GM11168 (cell line): ENCODE results near the gene PDS5B.

ENCODE experiments used
- in situ Hi-C: fragments of 300-500 bp; cut with MboI; formaldehyde crosslinking; loops from one replicate; pipeline ENCODE4 v1.12.0; 2022; ENCODE audit warnings: low sequenced_read_pairs; ENCODE audit not compliant: unreplicated experiment

Gene PDS5B

DNA sequence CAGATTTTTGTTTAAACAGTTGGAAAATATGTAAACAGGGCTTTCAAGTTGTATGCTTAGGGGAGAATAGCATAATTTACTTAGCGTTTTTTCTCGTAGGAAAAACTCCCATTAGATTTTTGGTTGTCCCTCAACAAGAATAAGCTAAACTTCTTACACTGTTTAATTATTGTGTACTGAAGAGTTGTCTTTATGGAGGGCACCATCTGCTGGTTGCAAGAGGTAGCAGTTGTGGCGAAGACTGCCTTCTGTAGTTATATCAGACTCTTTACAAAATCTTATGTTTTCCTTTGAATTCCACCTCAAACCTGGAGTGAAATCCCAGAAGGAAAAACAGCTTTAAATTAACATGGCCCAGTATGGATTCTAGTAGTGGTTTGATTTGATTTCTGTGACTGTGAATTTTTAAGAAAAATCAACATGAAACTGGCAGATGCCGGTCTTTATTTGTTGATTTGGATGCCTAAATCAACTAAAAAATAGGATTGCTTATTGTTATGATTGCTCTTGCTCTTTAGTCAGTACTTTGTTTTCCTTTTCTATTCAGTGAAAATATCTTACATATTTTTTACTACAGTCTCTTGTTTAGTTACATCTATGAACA is 53.4 kb downstream of the PDS5B start:
- in situ Hi-C loops, result no loop called here

DNA sequence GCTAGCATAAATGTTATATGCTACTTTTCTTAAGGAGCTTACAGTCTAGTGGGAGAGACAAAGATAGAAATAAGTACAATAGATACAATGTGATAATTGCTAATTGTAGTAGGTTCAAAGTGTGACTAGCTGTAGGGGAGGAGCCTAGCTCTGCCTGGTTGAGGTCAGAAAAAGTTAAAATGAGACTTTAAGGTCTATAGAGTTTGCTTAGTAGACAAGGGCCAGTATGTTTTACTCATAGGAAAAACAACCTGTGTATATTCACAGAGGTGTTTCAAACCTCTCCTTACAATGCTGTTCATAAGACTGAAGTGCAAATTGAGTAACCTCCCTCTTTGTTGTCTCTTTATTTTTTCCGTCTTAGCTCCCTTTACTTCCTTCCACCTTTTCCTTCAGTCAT is 56.1 kb downstream of the PDS5B start:
- in situ Hi-C loops, result no loop called here

DNA sequence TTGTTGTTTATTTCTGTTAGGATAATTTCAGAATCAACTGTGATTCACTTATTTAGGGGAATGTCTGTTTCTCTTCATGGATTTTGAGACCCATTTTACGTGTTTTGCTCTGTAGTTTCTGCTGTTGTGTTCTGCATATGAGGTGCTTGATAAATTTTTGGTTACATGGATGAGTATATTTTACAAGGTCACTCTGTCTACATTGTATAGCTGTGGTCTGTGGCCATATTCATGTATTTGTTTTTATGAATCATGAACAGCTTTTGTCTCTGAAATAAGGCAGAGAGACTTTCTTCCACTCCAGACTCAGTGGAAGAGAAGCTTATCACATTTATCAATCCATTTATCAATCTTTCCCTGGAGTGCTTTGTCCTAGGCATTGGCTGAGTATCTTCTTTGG is 56.6 kb downstream of the PDS5B start:
- in situ Hi-C loops, result no loop called here

DNA sequence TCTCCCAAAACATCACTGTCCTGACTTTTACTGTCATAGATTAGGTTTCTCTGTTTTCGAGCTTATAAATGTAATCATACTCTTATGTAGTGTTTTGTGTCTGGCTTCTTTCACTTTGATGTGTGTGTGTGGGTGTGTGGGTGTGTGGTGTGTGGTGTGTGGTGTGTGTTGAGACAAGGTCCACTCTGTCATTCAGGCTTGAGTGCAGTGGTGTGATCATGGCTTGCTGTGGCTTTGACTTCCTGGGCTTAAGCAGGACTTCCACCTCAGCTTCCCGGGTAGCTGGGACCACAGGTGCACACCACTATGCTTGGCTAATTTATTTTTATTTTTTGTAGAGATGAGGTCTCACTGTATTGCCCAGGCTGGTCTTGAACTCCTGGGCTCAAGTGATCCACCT is 59.6 kb downstream of the PDS5B start:
- in situ Hi-C loops, result no loop called here

DNA sequence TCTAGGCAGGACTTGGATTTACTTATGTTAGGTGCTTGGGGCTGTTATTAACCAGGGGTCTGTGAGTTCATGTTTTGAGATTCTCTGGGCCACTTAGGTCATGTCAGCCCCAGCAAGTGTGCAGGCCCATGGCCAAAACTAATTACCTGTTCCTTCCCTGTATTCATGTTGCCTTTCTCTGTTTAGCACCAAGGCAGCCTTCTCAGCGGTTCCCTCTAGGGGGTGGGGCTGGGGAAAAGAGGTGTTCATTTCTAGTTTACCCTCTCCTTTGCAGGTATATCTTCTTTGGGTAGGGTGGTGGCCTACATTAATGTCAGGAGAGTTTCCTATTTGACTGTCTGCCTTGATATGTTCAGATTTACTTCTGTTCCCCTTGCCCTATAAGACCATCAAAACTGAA is 61.7 kb downstream of the PDS5B start:
- in situ Hi-C loops, result no loop called here

DNA sequence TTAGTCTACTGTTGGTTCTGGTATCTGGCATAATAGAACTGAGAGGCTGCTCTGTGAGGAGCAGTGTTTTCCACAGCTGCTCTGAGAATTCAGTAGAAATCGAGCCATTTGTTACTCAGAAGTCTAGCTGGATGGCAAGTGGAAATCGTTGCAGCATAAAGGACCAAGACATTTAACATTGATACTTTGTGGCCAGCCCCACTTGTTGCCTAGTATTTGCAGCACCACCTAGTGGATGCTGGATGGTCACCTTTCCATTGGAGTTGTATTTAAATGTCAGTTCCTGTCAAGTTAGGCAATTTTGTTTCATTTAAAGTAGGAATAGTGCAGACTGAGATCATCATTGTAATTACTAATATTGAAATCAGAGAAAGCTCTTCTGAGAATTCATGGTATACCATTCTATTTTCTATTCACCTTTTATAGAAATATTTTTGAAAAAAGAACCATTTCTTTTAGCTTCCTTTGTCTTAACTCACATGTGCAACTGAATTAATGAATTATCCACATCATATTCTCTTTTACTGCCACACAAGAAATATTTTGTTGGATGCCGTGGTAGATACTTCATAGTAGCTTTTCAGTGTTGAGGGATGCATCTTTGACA is 64.6 kb downstream of the PDS5B start:
- in situ Hi-C loops, result no loop called here

DNA sequence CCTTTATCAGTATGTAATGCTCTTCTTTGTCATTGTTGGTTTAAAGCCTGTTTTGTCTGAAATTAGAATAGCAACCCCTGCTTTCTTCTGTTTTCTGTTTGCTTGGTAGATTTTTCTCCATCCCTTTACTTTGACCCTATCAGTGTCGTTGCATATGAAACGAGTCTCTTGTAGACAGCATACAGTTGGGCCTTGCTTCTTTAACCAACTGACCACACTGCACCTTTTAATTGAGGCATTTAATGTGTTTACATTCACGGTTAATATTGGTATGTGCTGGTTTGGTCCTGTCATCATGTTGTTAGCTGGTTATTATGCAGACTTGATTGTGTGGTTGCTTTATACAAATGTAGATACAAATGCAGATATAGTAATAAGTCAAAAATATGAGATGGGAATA is 71.1 kb downstream of the PDS5B start:
- in situ Hi-C loops, result no loop called here

DNA sequence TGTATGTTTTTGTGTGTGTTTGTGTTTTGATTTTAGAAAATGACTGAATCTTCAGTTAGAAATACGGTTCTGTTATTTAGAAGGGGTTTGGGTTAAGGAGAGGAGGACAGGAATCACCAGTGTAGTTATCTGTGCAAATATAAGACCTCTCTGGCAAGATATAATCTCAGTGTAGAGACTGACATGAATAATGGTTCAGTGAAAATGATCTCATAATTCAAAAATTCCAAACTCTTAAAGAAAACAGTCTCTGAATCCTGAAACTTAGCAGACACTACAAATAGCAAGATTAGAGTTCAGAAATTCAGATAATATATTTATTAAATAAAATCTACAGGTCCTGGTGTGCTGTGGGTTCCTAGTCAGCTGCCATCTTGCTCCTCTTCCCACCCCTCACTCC is 73.5 kb downstream of the PDS5B start:
- in situ Hi-C loops, result no loop called here

DNA sequence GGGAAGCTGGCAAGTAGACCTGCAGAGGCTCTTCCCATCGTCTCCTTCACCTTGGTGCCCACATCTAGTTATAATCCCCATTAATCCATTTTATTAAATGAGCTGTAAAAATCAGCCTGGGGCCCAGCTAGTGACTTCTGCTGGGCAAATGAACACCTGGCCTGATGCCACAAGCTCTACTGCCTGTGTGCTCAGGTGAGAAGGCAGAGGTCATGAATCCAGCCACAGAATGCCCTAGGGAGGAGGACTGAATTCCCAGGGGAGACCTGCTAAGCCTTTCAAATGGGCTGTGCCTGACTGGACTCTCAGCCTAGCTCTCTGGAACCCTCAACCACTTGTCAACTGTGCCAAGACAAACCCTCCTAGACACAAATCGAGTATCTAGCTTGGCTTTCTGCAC is 74.0 kb downstream of the PDS5B start:
- in situ Hi-C loops, result no loop called here

DNA sequence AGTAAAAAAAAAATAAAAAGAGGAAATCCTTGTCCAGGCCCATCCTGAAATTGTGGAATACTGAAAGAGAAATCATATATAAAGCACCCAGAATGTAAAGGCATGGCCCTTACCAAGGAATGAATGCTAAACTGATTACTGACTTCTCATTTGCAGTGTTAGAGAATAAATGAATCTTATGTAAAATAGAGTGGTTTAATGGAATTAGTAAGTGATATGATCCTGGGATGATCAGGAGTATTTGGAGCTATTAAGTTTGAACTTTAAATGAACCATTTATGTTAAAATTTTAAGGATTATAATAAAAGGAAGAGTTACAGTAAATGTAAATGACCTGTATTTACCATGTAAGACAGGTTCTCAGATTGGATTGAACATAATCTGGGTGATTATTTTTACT is 75.4 kb downstream of the PDS5B start:
- in situ Hi-C loops, result no loop called here

DNA sequence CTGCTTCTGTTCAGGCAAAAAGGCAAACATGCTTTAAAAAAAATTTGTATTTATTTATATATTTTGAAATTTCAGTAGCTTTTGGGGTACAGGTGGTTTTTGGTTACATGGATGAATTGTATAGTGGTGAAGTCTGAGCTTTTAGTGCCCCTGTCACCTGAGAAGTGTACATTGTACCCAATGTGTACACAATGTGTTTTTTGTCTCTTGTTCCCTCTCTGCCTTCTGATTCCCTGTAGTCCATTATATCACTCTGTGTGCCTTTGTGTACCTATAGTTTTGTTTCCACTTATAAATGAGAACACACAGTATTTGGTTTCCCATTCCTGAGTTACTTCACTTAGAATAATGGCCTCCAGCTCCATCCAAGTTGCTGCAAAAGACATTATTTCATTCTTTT is 77.4 kb downstream of the PDS5B start:
- in situ Hi-C loops, result no loop called here

DNA sequence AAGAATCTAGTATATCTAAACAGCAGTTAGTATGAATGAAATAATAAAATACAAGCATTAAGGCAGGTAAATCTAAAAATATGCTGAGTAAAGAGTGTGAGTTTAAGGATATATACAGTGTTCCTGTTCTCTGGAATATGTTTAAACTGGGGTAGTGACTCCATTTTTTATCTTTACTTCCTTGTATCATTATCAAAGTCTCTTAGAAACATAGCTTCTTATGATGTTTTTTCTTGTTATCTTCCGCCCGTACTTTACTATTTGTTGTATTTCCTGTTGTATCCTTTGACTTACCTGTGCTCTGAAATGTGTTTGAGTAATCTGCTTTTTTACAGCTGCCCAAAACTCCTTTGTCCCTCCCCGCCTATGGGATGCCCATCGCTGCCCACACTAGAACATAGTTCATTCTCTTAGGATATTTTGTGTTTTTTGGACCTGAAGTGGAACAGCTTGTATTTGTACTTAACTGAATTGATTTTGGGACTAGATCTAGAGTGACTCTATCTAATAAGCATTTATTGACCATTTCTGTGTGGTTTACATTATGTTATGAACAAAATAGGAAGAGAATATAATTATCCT is 80.8 kb downstream of the PDS5B start:
- in situ Hi-C loops, result no loop called here

DNA sequence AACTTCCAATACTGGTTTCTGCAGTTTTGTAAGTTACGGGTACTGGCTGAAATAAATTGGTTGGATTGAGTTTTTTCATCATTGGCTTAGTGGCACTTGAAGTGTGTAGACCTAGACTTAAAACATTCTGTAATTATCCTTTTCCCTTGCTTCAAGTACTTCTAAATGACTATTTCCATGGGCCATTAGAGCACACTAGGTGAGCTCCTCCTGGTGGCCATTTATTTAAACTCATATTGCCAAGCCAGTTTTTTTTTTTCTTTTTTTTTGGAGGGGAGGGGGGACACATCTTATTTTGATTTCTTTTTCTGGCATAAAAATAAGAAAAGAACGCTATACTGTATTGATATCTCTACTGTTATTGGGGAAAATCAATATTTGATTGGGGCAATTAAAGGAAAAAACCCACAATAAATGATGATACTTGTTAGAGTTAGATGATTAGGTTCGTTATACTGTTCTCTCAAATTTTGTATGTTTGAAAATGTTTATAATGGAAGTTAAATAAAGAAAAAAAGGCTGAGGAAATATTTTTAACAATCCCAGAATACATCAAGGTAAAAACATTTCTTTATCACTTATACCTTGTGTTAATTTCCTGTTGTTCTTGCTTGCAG is 82.9 kb downstream of the PDS5B start:
- in situ Hi-C loops, result no loop called here

DNA sequence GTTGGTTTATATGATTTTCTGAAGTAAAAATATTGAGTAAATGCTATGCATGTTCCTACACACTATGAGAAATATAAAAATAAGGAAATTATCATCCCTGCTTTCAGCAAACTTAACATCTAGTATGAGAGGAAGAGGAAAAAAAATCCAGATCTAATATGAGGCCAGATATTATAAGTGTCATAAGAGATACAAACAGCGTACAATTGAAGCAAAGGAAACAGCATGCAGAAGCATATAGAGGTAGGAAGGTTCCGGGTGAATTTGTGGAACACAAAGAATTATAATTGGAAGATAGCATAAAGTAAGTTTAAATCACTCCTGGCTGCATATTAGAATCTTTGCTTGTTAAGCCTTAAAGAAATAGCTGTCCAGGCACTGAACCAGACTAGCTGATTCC is 88.3 kb downstream of the PDS5B start:
- in situ Hi-C loops, result no loop called here

DNA sequence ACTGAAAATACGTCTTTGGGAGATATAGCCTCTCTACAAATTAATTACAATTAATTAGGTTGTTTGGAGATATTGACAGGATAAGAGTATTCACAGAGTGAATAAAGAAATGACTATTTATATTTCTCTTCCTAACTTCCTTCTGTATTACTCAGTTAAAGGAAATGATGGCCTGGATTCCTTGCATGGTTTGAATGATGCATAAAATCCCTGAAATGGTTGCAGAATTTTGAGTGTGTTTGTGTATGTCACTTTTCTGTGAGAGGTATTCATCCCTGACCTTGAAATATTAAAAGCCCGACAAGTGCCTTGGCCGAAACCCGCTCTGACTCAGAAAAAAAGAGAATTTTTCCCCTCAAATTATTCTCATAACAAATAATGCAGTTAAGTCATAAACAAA is 90.0 kb downstream of the PDS5B start:
- in situ Hi-C loops, result no loop called here

DNA sequence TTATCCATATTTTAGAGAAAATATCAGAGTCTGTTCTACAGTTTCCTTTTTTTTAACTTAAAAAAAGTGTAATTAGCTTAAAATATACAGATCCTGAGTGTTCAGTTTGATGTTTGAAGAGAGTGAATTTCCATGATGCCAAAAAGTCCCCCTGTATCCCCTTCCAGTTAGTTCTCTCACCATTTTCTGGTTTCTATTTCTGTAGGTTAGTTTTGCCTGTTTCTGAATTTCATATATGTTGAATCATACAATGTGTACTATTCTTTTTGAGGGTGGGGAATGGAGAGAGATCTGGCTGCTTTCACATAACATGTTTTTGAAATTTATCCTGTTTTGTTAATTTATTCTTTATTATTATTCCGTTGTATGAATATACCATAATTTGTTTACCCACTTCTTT is 95.9 kb downstream of the PDS5B start:
- in situ Hi-C loops, result no loop called here

DNA sequence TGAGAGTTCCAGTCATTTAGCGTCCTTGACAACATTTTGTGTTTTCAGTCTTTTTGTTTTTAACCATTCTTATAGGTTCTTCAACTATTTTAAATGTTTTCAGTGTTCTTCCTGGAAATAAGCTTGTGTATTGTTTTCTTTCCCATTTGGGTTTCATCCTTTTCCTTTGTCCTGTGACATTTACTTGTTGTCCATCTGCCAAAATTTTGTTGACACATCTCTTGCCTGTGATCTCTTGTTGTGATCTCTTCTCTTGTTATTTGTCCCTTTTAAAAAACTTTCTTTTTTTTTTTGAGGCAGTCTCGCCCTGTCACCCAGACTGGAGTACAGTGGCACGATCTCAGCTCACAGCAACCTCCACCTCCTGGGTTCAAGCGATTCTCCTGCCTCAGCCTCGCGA is 96.5 kb downstream of the PDS5B start:
- in situ Hi-C loops, result no loop called here

DNA sequence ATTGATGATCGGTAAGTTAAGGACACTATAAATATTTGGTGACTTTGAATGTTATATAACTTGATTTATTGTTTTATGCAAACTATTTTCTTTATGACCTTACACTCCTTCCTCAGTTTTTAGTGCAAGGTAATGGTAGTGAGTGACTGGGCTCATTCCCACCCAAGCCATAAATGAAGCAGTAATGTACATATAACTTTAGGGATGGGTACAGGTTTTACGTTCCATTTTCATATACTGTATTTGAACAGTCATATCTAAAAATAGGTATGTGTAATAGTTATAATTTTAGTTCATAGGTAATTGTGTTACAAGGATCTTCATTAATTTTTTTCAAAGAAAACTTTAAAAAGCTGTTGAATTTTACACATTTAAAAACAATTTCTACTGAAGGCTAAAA is 101.0 kb downstream of the PDS5B start:
- in situ Hi-C loops, result no loop called here

DNA sequence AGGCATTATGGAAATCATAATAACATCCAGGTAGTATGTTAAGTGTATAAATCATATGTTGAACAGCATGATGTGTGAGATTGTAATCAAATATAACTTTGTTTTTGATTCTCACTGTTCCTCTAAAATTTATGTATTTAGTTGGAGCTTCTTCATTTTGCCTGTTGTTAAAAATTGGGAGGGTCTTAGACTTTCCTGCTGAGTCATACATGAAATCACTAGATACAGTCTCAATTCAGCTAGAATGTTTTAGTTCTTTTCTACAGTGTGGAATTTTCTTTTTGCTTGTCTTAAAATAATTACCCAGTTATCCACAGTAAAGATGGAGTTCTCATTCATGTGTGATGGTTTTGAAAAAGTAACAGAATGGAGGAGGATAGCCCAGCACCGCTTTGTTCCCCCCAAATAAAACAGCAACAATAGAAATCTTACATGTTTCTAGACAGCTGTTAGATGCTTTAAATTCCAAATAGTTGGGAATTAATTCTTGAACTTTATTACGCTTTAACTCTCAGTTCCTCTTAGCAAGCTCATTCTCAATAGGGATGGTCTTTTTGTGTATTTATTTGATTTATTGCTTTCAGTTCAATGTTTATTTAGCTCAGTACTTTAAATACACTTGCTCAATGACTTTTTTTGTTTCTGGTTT is 109.5 kb downstream of the PDS5B start:
- in situ Hi-C loops, result no loop called here

DNA sequence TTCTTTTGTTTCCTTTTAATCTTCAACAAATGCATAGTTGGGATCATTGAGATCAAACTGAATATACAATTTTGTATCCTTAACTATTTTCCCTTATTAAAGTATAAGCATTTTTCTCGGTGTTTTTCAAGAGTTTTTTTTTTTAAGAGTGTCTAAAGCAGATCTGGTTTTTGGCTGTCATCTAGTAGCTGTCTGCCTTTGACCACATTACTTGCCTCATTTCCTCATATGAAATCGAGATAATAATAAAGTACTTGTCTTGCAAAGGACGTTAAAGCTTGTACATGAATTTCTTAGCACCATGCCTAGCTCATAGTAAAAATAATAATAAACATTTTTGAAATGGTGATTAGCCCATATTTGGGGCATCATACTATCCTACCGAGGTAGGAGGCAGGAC is 121.2 kb downstream of the PDS5B start:
- in situ Hi-C loops, result no loop called here

DNA sequence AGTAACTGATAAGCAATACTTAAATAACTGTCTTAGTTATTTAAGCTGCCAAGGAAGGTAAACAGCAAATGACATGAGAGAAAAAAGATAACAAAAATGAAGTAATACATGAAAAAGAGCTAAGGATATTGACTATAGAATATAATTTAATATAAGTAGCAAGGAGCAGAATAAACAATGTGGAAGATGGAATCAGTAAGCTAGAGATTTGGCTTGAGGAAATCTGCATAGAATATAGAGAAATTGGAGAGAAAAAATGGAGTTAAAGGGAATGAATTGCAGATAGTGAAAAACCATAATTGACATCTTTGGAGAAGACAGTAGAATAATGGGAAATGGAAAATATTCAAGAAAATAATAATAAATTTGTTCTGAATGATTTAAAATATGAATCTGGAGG is 127.1 kb downstream of the PDS5B start:
- in situ Hi-C loops, result no loop called here
